HEK293 (cell line): ENCODE data around the gene RNH1.
A peak's percentile ranks its signal among the peaks of the same experiment; 100 is the strongest.

ENCODE experiments used
- FEZF1 ChIP-seq: fragments of 450-650 bp; formaldehyde crosslinking; IDR thresholded peaks from 2 replicates; pipeline ENCODE4 v1.5.1; 2016; ENCODE audit warnings: missing biosample characterization, missing genetic modification characterization
- GLI4 ChIP-seq: fragments of 450-650 bp; formaldehyde crosslinking; IDR thresholded peaks from 2 replicates; pipeline ENCODE4 v1.5.1; 2016; ENCODE audit warnings: missing biosample characterization, missing genetic modification characterization
- HIC1 ChIP-seq: fragments of 450-650 bp; formaldehyde crosslinking; IDR thresholded peaks from 2 replicates; pipeline ENCODE4 v1.5.1; 2016; ENCODE audit warnings: missing biosample characterization, missing genetic modification characterization
- HOXC10 ChIP-seq: sonication (generic); formaldehyde crosslinking; IDR thresholded peaks from 2 replicates; pipeline ENCODE4 v1.8.1; 2023; ENCODE audit warnings: mild to moderate bottlenecking, missing genetic modification reagents
- INSM2 ChIP-seq: fragments of 450-650 bp; formaldehyde crosslinking; IDR thresholded peaks from 2 replicates; pipeline ENCODE4 v1.5.1; 2016; ENCODE audit warnings: missing biosample characterization, missing genetic modification characterization
- REST ChIP-seq: fragments of 450-650 bp; formaldehyde crosslinking; IDR thresholded peaks from 2 replicates; pipeline ENCODE4 v1.5.1; 2016; ENCODE audit warnings: missing biosample characterization, missing genetic modification characterization
- SP2 ChIP-seq: fragments of 450-650 bp; formaldehyde crosslinking; IDR thresholded peaks from 2 replicates; pipeline ENCODE4 v1.5.1; 2016; ENCODE audit warnings: missing biosample characterization, missing genetic modification characterization
- YY2 ChIP-seq: fragments of 450-650 bp; formaldehyde crosslinking; IDR thresholded peaks from 2 replicates; pipeline ENCODE4 v1.5.1; 2016; ENCODE audit warnings: missing biosample characterization, missing genetic modification characterization
- ZBTB17 ChIP-seq: fragments of 450-650 bp; formaldehyde crosslinking; IDR thresholded peaks from 2 replicates; pipeline ENCODE4 v1.5.1; 2016; ENCODE audit warnings: missing biosample characterization, missing genetic modification characterization
- ZNF10 ChIP-seq: fragments of 450-650 bp; formaldehyde crosslinking; IDR thresholded peaks from 2 replicates; pipeline ENCODE4 v1.5.1; 2017; ENCODE audit warnings: missing biosample characterization, missing genetic modification characterization
- ZNF140 ChIP-seq: fragments of 450-650 bp; formaldehyde crosslinking; IDR thresholded peaks from 2 replicates; pipeline ENCODE4 v1.5.1; 2016; ENCODE audit warnings: missing biosample characterization, missing genetic modification characterization
- ZNF184 ChIP-seq: fragments of 450-650 bp; IDR thresholded peaks from 2 replicates; pipeline ENCODE4 v1.5.1; 2018; ENCODE audit warnings: missing biosample characterization, mild to moderate bottlenecking, missing genetic modification characterization
- ZNF24 ChIP-seq: fragments of 450-650 bp; formaldehyde crosslinking; IDR thresholded peaks from 2 replicates; pipeline ENCODE4 v1.5.1; 2016; ENCODE audit warnings: missing biosample characterization, missing genetic modification characterization
- ZNF248 ChIP-seq: fragments of 450-650 bp; formaldehyde crosslinking; IDR thresholded peaks from 2 replicates; pipeline ENCODE4 v1.5.1; 2017; ENCODE audit warnings: missing biosample characterization, missing genetic modification characterization
- ZNF292 ChIP-seq: fragments of 450-650 bp; formaldehyde crosslinking; IDR thresholded peaks from 2 replicates; pipeline ENCODE4 v1.5.1; 2016; ENCODE audit warnings: low read depth, missing biosample characterization, missing genetic modification characterization, borderline replicate concordance
- ZNF335 ChIP-seq: fragments of 450-650 bp; formaldehyde crosslinking; conservative IDR thresholded peaks from 2 replicates; pipeline ENCODE4 v1.5.1; 2016; ENCODE audit warnings: missing biosample characterization, missing genetic modification characterization
- ZNF354C ChIP-seq: fragments of 450-650 bp; formaldehyde crosslinking; IDR thresholded peaks from 2 replicates; pipeline ENCODE4 v1.5.1; 2016; ENCODE audit warnings: missing biosample characterization, missing genetic modification characterization, low read depth, borderline replicate concordance
- ZNF449 ChIP-seq: fragments of 450-650 bp; formaldehyde crosslinking; IDR thresholded peaks from 2 replicates; pipeline ENCODE4 v1.5.1; 2017; ENCODE audit warnings: missing biosample characterization, mild to moderate bottlenecking, missing genetic modification characterization, moderate library complexity
- ZNF48 ChIP-seq: fragments of 450-650 bp; formaldehyde crosslinking; IDR thresholded peaks from 2 replicates; pipeline ENCODE4 v1.5.1; 2016; ENCODE audit warnings: missing biosample characterization, missing genetic modification characterization
- ZNF514 ChIP-seq: fragments of 450-650 bp; formaldehyde crosslinking; IDR thresholded peaks from 2 replicates; pipeline ENCODE4 v1.5.1; 2016; ENCODE audit warnings: missing biosample characterization, missing genetic modification characterization
- ZNF530 ChIP-seq: fragments of 450-650 bp; formaldehyde crosslinking; IDR thresholded peaks from 2 replicates; pipeline ENCODE4 v1.5.1; 2016; ENCODE audit warnings: low read depth, missing biosample characterization, missing genetic modification characterization
- ZNF571 ChIP-seq: fragments of 450-650 bp; formaldehyde crosslinking; IDR thresholded peaks from 2 replicates; pipeline ENCODE4 v1.5.0; 2017; ENCODE audit warnings: missing biosample characterization, missing genetic modification characterization
- ZNF707 ChIP-seq: fragments of 450-650 bp; formaldehyde crosslinking; IDR thresholded peaks from 2 replicates; pipeline ENCODE4 v1.5.1; 2016; ENCODE audit warnings: missing biosample characterization, missing genetic modification characterization
- ZNF792 ChIP-seq: fragments of 450-650 bp; formaldehyde crosslinking; IDR thresholded peaks from 2 replicates; pipeline ENCODE4 v1.5.1; 2016; ENCODE audit warnings: missing biosample characterization, missing genetic modification characterization
- ZSCAN30 ChIP-seq: fragments of 450-650 bp; IDR thresholded peaks from 2 replicates; pipeline ENCODE4 v1.5.1; 2018; ENCODE audit warnings: missing biosample characterization, mild to moderate bottlenecking, missing genetic modification characterization, moderate library complexity
- TF ChIP-seq, protein P1 (sequence below): fragments of 450-650 bp; formaldehyde crosslinking; IDR thresholded peaks from 2 replicates; pipeline ENCODE4 v1.5.1; 2016; ENCODE audit warnings: missing biosample characterization, missing genetic modification characterization
- TF ChIP-seq, protein P2 (sequence below): fragments of 450-650 bp; formaldehyde crosslinking; IDR thresholded peaks from 2 replicates; pipeline ENCODE4 v1.5.1; 2016; ENCODE audit warnings: missing biosample characterization, missing genetic modification characterization

Gene RNH1

GRCh38 chr11:534396-535209 lies 27.6 kb upstream of the RNH1 start (continued):
- no peak for TF ChIP-seq ZNF707 (tag by site-specific recombination)
- no peak for TF ChIP-seq ZNF48 (tag by site-specific recombination)
- TF ChIP-seq INSM2 (tag by site-specific recombination) = no peak
- TF ChIP-seq HOXC10 (CRISPR knock-in tag) = no peak
- no peak for TF ChIP-seq YY2 (tag by site-specific recombination)
- no peak for TF ChIP-seq FEZF1 (tag by site-specific recombination)
- TF ChIP-seq ZNF184 = no peak
- TF ChIP-seq ZNF335 = peak; percentile 74
- TF ChIP-seq ZSCAN30 = no peak
- no peak for TF ChIP-seq ZNF24
- no peak for TF ChIP-seq ZNF248 (tag by site-specific recombination)
- TF ChIP-seq GLI4 (tag by site-specific recombination) = no peak
- TF ChIP-seq ZNF530 = no peak
- no peak for TF ChIP-seq REST (tag by site-specific recombination)
- TF ChIP-seq ZNF792 (tag by site-specific recombination) = peak; percentile 87; the same call in 1 of the 2 replicates
- TF ChIP-seq ZNF292 (tag by site-specific recombination) = no peak
- no peak for TF ChIP-seq ZNF449 (tag by site-specific recombination)
- TF ChIP-seq ZNF354C (tag by site-specific recombination) = no peak
- no peak for TF ChIP-seq ZNF514 (tag by site-specific recombination)
- no peak for TF ChIP-seq ZNF571
- peak; percentile 69; the same call in 1 of the 2 replicates for TF ChIP-seq HIC1 (tag by site-specific recombination)
- TF ChIP-seq SP2 (tag by site-specific recombination) = no peak
- TF ChIP-seq ZNF10 (tag by site-specific recombination) = no peak
- TF ChIP-seq, protein P1, sequence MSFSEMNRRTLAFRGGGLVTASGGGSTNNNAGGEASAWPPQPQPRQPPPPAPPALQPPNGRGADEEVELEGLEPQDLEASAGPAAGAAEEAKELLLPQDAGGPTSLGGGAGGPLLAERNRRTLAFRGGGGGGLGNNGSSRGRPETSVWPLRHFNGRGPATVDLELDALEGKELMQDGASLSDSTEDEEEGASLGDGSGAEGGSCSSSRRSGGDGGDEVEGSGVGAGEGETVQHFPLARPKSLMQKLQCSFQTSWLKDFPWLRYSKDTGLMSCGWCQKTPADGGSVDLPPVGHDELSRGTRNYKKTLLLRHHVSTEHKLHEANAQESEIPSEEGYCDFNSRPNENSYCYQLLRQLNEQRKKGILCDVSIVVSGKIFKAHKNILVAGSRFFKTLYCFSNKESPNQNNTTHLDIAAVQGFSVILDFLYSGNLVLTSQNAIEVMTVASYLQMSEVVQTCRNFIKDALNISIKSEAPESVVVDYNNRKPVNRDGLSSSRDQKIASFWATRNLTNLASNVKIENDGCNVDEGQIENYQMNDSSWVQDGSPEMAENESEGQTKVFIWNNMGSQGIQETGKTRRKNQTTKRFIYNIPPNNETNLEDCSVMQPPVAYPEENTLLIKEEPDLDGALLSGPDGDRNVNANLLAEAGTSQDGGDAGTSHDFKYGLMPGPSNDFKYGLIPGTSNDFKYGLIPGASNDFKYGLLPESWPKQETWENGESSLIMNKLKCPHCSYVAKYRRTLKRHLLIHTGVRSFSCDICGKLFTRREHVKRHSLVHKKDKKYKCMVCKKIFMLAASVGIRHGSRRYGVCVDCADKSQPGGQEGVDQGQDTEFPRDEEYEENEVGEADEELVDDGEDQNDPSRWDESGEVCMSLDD (tag by site-specific recombination) = no peak
- TF ChIP-seq ZNF140 = no peak
- no peak for TF ChIP-seq ZBTB17 (tag by site-specific recombination)
- TF ChIP-seq, protein P2, sequence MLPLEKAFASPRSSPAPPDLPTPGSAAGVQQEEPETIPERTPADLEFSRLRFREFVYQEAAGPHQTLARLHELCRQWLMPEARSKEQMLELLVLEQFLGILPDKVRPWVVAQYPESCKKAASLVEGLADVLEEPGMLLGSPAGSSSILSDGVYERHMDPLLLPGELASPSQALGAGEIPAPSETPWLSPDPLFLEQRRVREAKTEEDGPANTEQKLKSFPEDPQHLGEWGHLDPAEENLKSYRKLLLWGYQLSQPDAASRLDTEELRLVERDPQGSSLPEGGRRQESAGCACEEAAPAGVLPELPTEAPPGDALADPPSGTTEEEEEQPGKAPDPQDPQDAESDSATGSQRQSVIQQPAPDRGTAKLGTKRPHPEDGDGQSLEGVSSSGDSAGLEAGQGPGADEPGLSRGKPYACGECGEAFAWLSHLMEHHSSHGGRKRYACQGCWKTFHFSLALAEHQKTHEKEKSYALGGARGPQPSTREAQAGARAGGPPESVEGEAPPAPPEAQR (tag by site-specific recombination) = no peak
